ENCODE results near the gene C1QTNF8.

The C1QTNF8 gene

DNA sequence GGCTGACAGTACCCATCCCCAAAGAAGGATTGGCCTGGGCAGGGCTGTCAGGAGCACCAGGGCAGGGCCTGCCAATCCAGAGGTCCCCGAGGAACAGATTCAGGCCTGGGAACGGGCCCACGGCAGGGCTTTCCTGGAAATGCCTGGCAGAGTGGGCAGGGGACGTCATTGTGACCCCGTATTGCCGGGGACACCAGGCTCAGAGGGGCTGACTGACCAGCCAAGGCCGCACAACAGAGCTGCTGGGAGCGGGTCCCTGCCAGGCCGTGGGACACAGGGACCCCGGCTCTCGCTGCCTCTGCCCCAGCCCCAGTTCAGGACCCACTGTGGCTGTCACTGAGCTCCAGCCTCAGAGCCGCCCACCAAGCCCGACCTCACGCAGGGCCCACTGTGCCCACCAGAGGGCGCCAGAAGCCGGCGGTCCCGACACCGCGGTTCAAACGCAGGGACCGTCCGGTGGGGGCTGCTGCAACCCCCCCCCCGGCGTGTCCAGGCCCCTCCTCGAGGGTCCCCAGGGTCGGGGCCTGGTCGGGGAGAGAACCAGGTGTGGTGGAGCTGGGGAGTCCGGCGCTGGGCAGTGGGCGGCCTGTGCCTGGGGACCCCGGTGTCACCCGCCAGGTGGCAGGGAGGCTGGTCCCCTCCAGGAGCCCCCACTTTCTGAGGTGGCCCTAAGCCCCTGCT, 38.7 kb downstream of the C1QTNF8 start:
- peak; percentile 39 for DNase-seq

DNA sequence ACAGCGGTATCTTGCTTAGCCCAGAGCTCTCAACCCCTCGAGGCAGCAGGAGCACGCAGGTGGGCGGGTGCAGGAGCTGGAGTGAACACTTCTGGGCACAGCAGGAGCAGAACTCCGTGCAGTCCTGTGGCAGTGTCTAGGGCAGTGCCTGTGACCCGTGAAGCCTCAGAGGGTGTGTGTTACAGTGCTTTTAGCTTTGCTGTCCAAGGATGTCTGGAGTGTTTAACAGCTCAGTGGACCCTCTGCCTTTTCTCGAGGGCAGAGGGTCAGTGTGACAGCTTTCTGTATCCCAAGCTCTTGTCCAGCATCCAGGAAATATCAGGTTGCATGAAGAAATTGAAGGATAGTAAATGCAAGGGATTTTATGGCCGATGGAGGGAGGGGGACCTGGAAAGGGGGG, 39.8 kb downstream of the C1QTNF8 start:
- DNase-seq, result no peak

DNA sequence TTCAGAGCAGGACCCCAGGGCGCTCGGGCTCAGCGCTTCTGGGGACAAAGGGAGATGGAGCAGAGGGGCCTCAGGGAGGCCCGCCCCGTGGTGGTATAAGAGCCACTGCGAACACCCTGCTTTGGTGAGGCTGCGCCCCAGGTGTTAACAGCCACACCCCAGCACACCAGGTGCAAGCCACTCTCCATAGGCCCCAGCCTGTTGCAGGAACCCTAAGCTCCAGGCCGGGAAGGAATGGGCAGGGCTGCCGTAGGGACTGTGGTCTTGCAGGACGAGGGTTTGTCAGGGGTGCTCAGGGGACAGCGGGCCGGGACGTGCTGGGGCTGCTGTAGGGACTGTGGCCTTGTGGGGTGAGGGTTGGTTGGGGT, 40.5 kb downstream of the C1QTNF8 start:
- DNase-seq, result no peak

DNA sequence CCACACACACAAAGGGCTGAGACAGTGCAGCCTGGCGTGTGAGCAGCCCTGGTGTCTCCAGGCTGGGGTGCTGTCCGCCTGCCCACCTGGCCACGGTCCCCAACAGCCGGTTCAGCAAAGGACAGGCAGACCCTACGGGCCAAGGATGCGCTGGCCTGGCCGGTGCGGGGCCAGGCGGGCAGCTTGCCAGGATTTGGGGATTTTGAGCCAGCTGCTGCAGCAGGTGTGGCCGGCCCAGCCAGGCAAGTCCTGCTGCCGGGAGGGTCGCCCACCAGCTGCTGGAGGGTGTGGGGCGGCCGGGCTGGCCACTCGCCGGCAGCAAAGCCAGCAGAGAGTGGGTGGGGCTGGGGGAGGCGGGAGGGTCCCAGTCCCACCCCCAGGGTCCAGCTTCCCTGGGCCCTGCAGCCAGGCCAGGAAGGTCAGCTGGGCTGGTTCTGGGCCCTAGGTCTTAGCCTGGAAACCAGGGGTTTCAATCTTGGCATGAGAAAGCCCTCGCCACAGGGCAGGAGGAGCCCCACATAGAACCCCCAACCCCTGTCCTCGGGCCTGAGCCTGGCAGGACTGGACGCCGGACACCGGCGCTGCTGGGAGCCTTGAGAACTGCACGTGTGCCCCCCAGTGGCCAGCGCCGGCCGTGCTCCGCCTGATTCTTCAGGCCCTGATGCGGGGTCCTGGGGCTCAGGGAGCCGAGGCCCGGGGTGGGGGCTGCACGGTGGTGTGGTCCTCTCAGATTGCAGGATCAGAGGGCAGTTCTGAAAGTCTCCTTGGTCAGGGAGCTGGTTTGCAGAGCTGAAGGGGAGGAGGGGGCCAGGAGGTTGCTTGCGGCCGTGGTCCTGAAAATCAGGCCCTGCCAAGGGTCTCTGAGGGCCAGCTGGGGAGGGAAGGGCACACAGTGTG, 41.1 kb downstream of the C1QTNF8 start:
- DNase-seq, result no peak

DNA sequence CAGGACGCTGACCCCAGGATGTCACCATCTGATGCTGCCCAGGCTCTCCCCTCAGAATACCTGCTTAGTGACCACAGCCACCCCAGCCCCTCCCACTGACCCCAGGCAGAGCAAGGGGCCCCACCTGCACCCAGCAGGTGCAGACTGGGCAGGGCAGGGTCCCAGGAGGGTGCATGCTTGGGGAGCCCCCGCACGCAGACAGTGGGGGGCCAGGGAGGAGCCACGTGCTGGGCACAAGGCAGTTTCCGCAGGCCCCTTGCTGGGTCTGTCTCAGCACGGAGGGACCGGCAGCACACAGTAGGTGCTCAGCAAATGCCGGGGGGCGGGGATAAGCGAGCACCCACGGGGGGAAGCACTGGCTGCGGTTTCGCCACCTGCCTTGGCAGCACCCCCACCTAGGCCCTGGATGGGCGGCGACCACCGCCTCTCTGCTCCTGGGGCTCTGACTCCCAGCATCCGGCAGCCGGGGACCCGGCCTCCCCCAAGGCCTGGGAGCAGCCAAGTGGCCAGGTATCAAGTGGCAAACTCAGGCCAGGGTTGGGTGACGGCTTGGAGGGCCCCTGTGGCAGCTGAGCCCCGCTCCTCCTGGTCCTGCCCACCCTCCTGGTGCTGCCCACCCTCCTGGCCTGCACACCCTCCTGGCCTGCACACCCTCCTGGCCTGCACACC, 42.2 kb downstream of the C1QTNF8 start:
- no peak for DNase-seq

DNA sequence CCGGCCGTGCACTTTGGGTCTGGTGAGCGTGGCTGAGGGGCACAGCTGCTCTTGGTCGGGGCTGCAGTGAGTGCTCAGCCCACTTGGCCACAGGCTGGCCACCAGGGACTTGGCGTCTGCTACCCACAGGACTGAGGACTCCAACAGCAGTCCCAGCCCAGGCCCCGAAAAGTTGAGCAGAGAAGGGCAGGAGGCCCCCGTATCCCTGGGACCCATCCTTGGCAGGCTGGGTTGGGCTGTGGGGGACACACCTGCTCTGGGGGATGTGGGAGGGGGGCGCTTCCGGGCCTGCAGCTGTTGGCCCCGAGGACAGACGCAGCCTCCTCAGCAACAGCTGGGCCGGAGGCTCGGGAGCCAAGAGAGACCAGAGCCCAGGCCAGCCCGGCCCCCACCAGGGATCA, 42.9 kb downstream of the C1QTNF8 start:
- no peak for DNase-seq

DNA sequence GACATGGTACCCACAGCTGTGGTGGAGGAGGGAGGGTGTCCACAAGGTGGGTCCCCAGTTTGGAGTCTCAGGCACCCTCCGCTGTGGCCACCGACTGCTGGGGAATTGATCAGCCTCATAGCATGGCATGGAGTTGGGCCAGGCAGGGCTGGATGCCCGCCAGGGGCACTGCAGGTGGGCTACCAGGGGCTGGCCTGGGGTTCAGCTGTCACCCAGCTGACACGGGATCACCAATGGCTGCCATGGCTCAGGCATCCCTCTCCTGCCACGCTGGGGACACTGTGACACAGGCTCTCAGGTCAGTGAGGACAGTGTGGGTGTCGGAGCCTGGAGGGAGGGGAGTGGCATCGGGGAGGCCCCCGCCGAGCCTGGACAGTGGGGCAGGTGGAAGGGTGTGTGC, 43.3 kb downstream of the C1QTNF8 start:
- DNase-seq, result no peak

DNA sequence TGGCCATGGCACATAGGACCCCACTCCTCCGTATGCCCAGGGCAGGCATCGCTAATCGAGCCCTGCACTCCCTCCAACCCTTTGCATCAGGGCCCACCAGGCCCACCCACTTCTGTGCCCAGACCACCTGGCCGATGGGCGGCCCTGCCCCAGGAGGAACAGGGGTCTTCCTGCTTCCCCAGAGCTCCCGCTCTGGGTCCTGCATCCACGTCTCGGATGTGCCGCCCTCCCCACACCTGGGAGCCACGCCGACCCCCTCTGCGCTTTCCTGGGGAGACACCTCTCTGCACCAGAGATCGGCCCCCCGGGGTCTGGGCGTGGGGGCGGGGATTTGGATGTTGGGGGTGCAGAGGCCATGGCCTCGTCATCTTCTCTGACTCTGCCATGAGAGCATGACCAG, 44.6 kb downstream of the C1QTNF8 start:
- no peak for DNase-seq

DNA sequence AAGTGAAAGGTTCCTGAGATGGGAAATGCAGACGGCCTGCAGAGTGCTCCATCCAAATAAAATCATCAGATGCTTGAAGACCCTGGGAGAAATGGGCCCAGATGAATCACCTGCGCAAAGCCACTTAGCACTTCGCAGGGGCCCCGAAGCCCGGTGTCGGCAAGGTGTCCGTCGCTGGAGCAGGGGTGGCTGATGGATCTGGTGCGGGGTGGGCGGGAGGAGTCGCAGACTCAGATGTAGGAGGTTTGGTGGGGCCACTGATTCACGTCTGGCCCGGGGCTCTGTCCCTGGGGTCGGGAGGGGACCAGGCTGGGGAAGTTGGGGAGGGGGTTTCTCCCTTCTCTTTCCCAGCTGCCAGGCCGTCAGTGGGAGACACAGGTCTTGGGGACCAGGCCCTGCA, 45.1 kb downstream of the C1QTNF8 start:
- no peak for DNase-seq

DNA sequence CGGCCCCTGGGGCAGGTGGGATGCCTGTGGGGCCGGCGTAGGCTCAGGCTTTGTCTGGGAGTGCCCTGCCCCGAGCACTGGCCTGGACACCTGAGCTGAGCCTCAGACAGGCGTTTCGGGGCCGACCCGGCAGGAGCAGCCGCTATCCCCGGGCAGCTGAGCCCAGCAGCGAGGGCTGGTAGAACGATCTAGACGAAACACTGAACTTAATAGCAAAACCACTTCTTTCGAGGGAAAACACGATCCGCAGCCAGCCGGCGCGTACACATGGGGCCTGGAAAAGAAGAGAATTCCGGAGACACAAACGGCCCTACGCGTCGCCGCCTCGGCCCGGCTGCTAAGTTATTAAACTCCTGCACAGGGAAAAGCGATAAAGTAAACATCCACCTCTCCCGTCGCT, 45.5 kb downstream of the C1QTNF8 start:
- DNase-seq, result no peak

DNA sequence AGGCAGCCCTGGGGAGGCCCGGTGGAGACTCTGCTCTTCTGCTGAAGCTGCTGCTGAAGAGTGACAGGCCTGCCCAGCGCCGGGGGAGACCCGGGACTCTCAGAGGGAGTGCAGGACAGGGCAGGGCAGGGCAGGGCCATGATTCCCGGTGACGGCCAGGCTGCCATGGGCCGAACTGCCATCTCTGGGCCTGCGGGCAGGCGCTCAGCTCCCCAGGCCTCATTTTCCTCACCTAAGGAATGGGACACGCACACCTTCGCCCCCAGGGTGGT, 46.1 kb downstream of the C1QTNF8 start:
- no peak for DNase-seq

DNA sequence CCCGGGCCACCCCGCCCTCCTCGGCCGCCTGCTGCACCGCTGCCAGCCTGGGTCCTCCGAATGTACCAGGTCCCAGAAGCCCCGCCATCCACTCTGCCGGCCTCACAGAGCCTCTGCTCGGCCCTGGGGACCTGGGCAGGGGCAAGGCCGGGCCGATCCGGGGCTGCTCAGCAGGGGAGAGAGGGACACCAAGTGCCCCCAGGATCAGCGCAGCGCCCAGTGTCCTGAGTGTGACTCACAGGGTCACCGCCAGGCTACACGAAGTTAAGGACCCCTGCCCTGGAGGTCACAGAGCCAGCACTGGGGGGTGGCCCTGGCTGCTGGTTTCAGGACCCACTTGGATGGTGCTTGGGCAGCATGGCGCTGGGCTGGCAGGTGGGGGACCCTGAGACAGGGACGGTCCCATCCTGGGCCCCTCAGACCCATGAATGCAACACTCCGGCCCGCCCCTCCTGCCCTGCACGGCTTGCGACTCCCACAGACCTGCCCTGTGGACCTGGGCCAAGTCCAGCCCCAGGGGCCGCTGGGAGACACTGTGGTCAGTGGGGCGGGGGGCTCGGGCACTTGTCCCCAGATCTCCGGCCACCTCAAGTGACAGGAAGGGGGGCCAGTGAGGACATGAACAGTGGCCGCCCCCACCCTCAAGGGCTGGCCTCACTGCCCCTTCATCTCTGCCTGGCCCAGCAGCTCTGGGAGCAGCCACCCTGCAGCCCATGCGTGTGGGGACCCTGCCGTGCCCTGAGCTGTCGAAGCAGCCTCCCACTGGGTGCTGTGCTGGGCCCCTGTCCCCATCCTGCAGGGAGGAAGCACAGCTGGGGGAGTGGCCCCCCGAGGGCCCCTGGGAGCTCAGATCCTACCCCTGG, 46.7 kb downstream of the C1QTNF8 start:
- DNase-seq, result no peak

DNA sequence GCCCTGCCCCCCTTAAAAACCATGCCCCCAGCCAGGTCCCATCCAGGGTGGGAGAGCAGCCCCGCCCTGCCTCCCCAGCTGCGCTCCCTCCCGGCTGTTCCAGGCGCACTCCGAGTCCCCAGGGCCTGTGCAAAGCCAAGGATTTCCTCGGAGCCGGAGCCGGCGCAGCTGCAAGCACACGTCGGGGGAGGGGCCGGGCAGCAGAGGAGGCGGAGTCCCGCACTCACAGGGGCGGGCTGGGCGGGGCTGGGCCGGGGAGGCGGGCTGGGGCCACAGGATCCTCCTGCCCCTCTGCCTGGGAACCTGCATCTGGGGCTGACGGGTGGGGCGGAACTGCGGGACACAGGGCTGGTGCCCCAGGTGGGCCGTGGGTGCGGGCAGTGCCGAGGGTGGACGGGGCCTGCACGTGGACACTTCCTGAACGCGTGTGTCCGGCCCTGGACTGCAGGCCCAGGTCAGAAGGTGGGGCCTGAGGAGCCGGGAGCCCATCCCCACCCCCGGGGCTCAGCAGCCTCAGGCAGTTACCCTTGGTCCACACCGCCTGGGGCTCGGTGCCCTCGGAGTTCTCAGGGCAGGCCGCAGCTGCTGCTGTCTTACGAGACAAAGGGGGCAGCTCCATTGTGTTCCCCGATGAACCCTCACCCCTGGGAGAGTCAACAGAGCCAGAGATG, 47.5 kb downstream of the C1QTNF8 start:
- DNase-seq, result no peak

DNA sequence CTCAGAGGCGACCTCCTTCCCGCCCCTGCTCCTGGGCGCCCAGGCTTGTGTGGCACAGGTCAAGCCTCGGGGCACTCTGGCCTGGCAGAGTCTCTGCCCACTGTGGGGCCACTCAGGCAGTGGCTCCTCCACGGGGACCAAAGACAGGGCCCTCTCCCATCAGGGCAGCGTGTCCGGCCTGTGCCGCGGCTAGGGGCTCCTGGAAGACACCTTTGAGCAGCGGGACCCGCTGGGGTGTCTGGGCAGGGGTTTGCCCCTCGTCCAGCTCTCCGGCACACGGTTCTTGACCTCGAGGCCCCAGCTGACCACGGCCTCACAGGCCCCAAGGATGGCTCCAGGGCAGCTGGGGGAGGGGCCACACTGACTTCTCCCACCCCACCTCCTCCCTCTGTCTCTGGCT, 48.2 kb downstream of the C1QTNF8 start:
- DNase-seq, result no peak

DNA sequence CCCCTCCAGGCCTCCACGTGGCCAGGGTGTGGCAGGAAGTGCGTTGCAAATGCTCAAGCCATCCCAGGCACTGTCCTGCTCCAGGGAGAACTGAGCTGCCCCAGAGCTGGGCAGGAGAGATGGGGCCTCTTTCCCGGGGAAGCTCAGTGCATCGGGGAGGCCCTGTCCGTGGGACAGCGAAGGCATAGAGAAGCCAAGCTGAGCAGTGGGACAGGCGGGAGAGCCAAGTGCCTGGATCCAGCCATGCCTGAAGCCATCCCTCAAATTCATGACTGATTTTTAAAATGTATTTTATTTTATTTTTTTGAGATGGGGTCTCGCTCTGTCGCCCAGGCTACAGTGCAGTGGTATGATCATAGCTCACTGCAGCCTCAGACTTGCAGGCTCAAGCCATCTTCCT, 48.9 kb downstream of the C1QTNF8 start:
- no peak for DNase-seq

DNA sequence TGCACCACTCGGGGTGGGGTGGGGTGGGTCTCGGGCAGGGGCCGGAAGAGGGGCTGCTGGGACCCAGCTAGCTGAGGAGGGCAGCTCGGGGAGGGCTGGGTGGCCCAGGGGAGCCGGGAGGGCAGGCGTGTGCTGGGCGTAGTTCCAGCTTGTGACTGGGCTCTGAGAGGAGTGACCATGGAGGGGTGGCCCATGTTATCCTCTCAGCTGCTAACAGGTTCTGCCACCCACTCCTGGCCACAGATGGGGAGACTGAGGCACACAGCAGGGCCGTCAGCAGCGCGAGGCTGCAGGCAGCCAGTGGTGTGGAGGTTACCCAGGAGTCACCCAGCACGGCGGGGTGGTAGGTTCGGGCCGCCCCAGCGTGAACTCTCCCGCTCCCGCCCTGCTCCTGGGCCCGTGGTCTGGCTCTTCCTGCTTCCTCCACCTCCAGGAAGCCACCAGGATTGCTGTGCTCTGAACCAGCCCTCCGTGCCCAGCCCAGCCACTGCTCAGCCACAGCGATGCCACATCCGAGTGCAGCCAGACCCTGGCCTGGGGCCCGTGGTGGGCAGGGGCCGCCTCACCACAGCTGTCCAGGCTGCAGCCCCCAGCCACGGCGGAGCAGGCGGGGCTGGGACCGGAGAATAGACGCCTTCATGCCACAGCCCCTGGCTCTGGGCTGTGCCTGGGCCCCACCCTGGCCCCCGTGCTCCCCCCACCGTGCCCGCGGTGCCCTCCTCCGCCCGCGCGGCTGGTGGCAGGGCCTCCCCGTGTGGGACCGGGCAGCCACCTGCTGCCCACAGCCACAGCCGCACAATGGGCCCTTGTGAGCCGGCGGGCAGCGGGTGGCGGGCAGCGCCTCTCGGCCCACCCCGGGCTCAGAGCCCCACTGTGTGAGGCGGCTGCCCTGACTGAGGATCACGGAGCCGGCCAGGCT, 49.8 kb downstream of the C1QTNF8 start:
- DNase-seq, result no peak

DNA sequence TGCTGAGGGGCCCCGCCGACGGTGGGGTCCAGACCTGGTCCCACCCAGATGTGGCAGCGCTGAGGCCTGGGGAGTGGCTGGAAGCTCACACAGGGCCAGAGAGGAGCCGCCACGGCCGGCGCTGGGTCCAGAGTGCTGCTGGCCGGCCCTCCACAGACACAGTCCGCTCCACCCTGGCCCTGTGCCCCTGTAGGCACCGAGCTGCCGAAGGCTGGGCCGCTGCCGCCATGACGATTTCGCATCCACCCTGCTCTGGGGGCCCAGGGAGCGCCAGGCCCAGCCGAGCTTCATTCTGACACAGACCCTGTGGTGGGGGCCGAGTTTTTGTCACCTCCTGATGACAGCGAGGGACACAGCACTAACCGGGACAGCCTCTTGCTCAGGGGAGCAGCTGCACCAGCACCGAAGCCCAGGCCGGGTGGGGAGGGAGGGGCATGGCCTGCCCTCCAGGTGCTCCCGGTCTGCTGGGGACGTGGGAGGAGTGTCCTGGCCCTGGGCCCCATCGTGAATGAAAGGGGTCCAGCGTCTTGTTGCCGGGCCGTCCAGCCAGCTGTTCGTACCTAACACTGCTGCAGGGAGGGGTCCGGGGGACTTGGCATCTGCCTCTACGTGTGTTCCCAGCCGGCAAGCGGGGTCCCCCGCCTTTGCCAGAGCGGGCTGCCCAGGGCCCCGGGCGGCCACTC, 50.6 kb downstream of the C1QTNF8 start:
- DNase-seq, result no peak

DNA sequence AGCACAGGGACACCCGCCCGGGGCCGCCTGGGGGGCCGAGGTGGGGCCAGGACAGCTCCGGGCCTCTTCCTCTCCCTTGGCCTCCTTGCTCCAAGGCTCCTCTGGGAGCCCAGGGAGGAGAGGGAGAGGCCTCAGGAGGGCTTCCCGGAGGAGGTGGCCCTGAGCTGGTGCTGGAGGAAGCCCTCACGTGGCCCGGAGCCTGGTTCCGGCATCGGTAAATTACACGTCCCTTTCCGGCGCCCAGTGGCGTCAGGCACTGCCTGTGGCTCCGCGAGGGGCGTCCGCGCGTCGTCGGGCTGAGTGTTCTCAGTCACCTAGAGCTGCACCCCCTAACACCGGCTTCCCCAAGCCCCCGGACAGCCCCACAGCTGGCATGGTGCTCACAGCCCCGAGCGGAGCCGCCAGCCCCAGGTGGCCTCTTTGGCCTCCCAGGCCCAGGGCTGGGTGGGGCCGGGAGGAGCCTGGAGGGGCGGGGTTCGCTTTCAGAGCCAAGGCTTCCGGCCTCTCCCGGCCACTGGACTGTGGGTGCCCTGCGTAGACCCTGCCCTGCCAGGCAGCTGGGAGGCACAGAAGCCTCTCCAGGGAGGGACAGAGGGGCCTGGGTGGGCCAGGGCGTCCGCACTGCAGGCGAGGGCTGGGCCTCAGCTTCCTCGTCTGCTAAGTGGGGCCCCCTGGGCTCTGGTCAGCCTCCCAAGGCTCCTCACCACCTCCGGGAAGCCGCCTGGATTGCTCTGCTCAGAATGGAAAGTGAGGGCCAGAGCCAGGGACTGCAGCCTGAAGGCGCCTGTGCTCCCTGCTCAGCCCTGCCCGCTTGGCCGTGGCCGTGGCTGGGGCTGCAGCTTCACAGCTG, 51.4 kb downstream of the C1QTNF8 start:
- DNase-seq, result no peak

DNA sequence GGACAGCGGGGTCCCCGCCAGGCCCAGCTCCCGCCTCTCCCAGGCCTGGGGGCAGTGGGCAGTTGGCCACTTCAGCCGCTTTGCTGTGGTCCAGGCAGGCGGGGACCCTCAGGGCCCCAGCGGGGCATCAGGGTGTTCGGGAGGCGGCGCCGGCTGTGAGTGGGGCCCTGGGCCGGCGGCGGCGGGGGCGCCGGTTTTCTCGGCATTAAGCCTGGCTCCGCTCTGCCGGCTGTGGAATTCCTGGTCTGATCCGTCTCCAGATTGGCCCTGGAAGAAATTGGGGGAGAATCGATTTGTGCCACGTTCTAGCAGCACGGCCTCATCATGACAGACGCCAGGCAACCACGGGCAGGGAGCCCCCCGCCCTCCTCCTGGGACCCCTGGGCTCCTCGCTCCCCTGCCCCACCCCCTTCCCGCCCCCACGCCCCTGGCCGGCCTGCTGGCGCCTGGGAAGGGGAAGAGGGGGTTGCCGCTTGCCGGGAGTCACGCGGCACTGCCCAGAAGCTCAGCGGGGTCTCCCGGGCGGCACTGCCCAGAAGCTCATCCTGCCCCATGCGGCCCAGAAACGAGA, 52.1 kb downstream of the C1QTNF8 start:
- DNase-seq, result no peak

DNA sequence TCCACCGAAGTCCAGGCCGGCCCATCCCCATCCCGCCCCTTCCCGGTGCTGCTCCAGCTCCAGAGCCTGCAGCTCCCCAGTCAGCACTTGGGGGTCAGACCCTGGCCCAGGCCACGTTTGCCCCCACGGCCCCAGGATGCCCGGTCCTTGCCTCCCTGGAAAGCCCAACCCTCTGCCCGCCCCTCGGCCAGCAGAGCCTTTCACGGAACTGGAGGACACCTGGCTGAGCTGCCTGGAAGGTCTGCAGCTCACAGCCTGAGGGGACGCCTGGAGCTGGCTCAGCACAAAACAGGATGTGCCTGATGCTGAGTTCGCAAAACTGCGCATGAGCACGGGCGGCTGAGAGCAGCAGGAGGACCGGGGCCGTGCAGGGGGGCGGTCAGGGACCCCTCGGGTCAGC, 53.2 kb downstream of the C1QTNF8 start:
- no peak for DNase-seq
